Stomach (tissue), 4 donors: ENCODE measurements around the gene TK1.

Experiments used
- EP300 ChIP-seq: sonication (generic); formaldehyde crosslinking; IDR thresholded peaks from one replicate; pipeline ENCODE4 v1.6.1; 2017; ENCODE audit warnings: antibody characterized with exemption
- TF ChIP-seq, protein P1 (sequence below), 7 experiments: fragments of 450-650 bp in 4 of 7; fragments of 200-600 bp in 3 of 7; sonication (generic) in 3 of 7; IDR thresholded peaks; one replicate each; pipeline ENCODE4 v1.5.1; 2016 to 2019; ENCODE audit warnings: antibody characterized with exemption in 7 of 7, control low read depth in 2 of 7, mild to moderate bottlenecking in 1 of 7

DNA sequence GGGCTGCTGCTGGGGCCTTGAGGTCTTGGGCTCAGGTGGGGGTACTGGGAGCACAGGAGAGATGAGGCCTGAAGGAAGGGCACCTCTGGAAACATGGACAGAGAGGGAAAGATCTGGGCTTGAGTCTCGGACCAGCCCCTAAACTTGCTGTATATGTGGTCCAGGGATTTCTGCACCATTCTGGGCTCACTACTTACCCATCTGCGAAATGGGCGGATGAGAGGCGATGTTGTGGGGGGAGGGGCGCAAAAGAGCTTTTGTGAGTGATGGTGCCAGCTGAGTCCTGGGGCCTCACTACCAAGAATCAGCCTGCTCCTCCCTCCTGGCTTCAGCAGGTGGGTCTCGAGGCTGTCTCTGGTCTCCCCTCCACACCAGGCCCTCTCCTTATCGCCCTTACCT, 40.4 kb downstream of the TK1 start:
- TF ChIP-seq, protein P1, sequence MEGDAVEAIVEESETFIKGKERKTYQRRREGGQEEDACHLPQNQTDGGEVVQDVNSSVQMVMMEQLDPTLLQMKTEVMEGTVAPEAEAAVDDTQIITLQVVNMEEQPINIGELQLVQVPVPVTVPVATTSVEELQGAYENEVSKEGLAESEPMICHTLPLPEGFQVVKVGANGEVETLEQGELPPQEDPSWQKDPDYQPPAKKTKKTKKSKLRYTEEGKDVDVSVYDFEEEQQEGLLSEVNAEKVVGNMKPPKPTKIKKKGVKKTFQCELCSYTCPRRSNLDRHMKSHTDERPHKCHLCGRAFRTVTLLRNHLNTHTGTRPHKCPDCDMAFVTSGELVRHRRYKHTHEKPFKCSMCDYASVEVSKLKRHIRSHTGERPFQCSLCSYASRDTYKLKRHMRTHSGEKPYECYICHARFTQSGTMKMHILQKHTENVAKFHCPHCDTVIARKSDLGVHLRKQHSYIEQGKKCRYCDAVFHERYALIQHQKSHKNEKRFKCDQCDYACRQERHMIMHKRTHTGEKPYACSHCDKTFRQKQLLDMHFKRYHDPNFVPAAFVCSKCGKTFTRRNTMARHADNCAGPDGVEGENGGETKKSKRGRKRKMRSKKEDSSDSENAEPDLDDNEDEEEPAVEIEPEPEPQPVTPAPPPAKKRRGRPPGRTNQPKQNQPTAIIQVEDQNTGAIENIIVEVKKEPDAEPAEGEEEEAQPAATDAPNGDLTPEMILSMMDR (IDR thresholded peaks at IDR 0.05), result no peak
- TF ChIP-seq EP300, result no peak
